ENCODE results near the gene KCMF1.
A peak's percentile ranks its signal among the peaks of the same experiment; 100 is the strongest.

Gene KCMF1

GRCh38 chr2:84956334-84957297 is 14.3 kb upstream of the KCMF1 start:
- no peak for DNase-seq

DNA sequence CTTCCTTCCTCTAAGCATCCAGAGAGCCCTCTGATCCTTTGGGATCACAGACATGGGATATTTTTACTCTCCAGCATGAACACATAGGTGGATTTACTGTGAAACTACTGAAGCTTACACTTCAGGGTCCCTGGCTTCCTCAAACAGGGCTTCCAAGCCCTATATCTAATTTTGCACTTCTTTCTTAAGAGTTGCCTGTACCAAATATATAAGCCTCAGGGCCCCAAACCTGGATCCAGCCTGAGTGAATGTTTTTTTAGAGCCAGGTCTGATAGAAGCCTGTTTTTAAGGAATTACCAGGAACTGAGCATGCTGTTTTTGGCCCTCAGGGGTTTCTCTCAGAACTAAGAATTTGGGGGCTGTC is 13.2 kb upstream of the KCMF1 start:
- DNase-seq, result no peak

- DNase-seq, result peak in 1 of 5 experiments; percentile 17
These were observed 12.6 kb upstream of the KCMF1 start for GRCh38 chr2:84958135-84959059.

- no peak for DNase-seq
These were observed 11.8 kb upstream of the KCMF1 start for GRCh38 chr2:84959095-84959565.

GRCh38 chr2:84959566-84960506 is 11.1 kb upstream of the KCMF1 start:
- DNase-seq, result no peak

GRCh38 chr2:84962917-84963316 is 8.0 kb upstream of the KCMF1 start:
- DNase-seq, result no peak

- DNase-seq, result no peak
These were observed 7.7 kb upstream of the KCMF1 start for GRCh38 chr2:84963323-84963691.

GRCh38 chr2:84963692-84964405 is 7.1 kb upstream of the KCMF1 start:
- no peak for DNase-seq

GRCh38 chr2:84964406-84965191 is 6.4 kb upstream of the KCMF1 start:
- no peak for DNase-seq

- no peak for DNase-seq
These were observed 5.8 kb upstream of the KCMF1 start for GRCh38 chr2:84965192-84965516.

DNA sequence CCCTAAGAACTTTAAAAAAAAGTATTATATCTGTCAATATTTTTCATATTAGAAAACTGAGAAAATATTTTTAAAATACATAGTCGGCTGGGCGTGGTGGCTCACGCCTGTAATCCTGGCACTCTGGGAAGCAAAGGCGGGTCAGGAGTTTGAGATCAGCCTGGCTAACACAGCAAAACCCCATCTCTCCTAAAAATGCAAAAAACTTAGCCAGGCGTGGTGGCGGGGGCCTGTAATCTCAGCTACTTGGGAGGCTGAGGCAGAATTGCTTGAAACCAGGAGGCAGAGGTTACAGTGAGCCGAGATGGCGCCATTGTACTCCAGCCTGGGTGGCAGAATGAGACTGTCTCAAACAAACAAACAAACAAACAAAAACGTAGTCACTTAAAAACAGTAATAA is 5.1 kb upstream of the KCMF1 start:
- DNase-seq, result no peak

GRCh38 chr2:84966731-84967130 is 4.2 kb upstream of the KCMF1 start:
- DNase-seq, result no peak

- peak in 3 of 5 experiments; percentile 15 to 66 (median 30) for DNase-seq
These were observed 1.3 kb upstream of the KCMF1 start for GRCh38 chr2:84969511-84970209.

DNA sequence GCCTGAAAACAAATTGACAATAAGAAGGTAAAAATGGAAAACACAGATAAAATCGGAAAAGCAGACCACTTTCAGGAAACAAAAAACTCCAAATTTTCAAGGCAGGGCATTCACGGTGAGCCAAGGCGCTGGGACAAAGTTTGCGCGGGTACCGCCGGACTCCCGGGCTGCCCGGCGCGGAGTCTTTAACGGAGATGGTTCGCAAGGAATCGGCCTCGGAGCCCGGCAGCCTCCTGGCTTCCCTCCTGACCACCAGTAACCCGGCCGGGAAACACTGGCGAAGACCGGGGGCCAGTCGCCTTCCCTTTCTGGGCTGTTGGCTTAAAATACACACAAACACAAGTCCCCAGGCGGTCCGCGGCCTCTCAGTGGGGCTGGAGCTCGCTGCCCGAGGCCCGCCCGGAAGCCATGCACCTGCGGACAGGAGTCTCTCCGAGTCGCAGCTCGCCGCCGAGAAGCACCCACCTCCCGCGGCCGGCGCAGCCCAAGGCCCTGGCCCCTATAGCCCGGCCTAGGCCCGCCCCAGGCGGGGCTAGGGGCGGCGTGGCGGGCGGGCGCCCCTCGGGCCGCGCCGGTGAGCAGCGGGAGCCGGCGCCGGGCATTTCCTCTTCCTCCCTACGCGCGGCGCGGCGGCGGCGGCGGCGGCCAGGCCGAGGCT is 622 bp upstream of the KCMF1 start:
- peak in 4 of 5 experiments; percentile 29 to 68 (median 36) for DNase-seq

DNA sequence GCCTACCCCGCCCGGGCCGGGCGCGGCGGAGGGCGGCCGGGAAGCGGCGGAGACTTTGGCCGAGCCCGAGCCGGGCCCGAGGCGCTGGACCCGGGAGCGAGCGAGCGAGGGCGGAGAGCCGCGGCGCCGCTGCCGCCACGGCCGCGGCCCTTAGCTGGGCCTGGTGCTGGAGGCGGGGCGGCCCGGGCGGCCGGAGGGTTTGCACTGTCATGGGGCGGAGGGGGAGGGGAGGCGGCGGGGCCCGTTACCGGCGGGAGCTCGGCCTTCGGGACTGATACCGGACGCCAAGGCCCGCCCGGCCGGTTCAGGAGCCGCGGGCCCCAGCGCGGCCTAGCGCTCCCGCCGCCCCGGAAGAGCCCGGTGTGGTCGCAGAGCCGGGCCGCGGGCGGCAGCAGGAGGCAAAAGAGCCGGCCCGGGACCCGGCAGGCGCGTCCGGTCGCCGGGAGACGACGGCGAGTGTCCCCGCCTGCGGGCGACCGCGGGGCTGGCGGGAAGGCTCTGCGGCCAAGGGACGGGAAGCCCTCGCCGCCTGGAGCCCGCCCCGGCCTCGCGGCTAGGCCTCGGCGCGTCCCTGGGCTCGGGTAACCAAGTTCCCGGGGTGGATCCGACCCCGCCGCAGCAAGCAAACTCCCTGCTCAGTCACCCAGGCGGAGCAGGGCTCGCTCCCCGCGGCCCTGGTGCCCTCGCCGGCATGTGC is 697 bp downstream of the KCMF1 start:
- DNase-seq, result peak; percentile 41 to 82 (median 58)

- no peak for DNase-seq
These were observed 1.3 kb downstream of the KCMF1 start for GRCh38 chr2:84972207-84972783.

- DNase-seq, result no peak
These were observed 2.0 kb downstream of the KCMF1 start for GRCh38 chr2:84972932-84973331.

DNA sequence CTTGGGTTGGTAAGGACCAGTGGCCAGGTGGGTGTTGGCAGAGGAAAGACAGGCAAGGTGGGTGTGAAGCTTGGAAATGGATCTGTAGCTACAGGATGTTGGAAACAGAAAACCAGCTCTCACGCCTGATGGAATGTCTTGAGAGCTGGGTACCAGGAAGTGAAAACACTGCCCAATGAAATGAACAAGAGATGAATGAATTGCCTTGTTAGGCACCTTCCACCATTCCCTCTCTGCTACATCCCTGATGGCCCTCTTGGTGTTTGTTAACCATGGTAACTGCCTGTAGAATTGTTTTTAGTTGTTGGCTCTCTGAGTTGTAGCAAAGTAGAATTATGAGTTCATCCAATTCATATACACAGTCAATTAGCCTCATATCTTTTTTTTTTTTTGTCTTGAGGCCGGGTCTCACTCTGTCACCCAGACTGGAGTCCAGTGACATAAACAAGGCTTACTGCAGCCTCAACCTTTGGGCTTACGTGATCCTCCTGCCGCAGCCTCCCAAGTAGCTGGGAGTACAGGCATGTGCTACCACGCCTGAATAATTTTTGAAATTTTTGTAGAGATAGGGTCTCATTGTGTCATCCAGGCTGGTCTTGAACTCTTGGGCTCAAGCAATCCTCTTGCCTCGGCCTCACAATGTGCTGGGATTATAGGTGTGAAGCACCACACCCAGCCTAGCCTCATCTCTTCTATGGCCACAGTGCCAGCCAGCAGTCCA is 9.5 kb downstream of the KCMF1 start:
- no peak for DNase-seq
